CD4-positive, alpha-beta T cell treated with Interleukin-4 for 4 hours (primary cell): ENCODE measurements around the gene MBNL2.
A peak's percentile ranks its signal among the peaks of the same experiment; 100 is the strongest.

Source experiments
- DNase-seq: peaks from one replicate; pipeline ENCODE4 v3.0.0-alpha.2; 2020

The MBNL2 gene

GRCh38 chr13:97431171-97431764, 209.1 kb downstream of the MBNL2 start:
- DNase-seq: no peak

GRCh38 chr13:97432232-97432916, 210.2 kb downstream of the MBNL2 start:
- no peak for DNase-seq

GRCh38 chr13:97432917-97433726, 211.0 kb downstream of the MBNL2 start:
- peak; percentile 100 for DNase-seq

- DNase-seq: peak; percentile 91
Observed at GRCh38 chr13:97433727-97434396, 211.7 kb downstream of the MBNL2 start, which contains the start of gene RAP2A. Gene RAP2A, plus strand, starts transcription at chr13:97434169. Its CDS starts 302 bp downstream, at chr13:97434471.

- DNase-seq: peak; percentile 37
Observed at GRCh38 chr13:97434397-97435201, 212.5 kb downstream of the MBNL2 start.

GRCh38 chr13:97435323-97435722, 213.2 kb downstream of the MBNL2 start:
- no peak for DNase-seq

GRCh38 chr13:97435794-97436193, 213.7 kb downstream of the MBNL2 start:
- peak; percentile 13 for DNase-seq

GRCh38 chr13:97436845-97437244, 214.7 kb downstream of the MBNL2 start:
- DNase-seq: no peak

- DNase-seq: no peak
Observed at GRCh38 chr13:97437729-97438128, 215.6 kb downstream of the MBNL2 start.

GRCh38 chr13:97438856-97439595, 216.9 kb downstream of the MBNL2 start:
- DNase-seq: no peak

- no peak for DNase-seq
Observed at GRCh38 chr13:97440598-97441170, 218.6 kb downstream of the MBNL2 start.

- DNase-seq: no peak
Observed at GRCh38 chr13:97441368-97441767, 219.2 kb downstream of the MBNL2 start.
